ENCODE measurements around the gene CENPT. TPM values are rescaled to one million over a fixed set of nuclear protein-coding genes. Genes with fewer than 3 reads are reported as not detected.

CENPT gene
- total and polyA plus RNA-seq, 7 donors: 9.6 to 53.7 (median 38.2) TPM

DNA sequence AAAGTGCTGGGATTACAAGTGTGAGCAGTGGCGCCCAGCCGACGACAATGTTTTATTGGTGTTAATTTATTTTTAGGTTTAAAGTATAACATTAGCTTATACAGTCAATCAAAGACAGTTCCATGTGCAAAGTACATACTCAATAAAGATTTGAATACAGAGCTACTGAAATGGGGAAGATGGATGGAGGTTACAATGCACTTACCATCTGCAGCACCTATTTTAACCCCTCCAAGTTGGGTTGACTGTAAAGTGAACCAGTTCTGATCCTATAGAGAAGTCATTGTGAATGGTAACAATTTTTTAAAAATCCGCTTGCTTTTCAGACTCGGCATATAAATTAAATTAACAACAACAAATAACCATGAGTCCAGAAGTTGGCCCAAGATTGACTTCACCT lies 44.9 kb upstream of the CENPT start:
- intact Hi-C loops (cut with DNase I): loop anchor here (2.0 kb wide), 1 partner anchor 46 kb away; the partner anchor contains the start of genes CENPT and NUTF2
- DNase-seq: no peak
- Histone ChIP-seq H3K4me1 (peaks cover 0 to 42% (median 35%) of the 10 kb centered on the region in 4 donors), H3K27me3 (no peaks in the 10 kb centered on the region), H3K36me3 (no peaks in the 10 kb centered on the region), H3K27ac (peak overlapping the region; percentile 97 to 99 (median 98)), H3K4me3 (peak overlapping the region; percentile 29 to 100 (median 95)), H3K9me3 (no peaks in the 10 kb centered on the region)
- TF ChIP-seq POLR2A (IDR thresholded peaks at IDR 0.05): no peak
- TF ChIP-seq, protein P1, sequence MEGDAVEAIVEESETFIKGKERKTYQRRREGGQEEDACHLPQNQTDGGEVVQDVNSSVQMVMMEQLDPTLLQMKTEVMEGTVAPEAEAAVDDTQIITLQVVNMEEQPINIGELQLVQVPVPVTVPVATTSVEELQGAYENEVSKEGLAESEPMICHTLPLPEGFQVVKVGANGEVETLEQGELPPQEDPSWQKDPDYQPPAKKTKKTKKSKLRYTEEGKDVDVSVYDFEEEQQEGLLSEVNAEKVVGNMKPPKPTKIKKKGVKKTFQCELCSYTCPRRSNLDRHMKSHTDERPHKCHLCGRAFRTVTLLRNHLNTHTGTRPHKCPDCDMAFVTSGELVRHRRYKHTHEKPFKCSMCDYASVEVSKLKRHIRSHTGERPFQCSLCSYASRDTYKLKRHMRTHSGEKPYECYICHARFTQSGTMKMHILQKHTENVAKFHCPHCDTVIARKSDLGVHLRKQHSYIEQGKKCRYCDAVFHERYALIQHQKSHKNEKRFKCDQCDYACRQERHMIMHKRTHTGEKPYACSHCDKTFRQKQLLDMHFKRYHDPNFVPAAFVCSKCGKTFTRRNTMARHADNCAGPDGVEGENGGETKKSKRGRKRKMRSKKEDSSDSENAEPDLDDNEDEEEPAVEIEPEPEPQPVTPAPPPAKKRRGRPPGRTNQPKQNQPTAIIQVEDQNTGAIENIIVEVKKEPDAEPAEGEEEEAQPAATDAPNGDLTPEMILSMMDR (IDR thresholded peaks at IDR 0.05): no peak
- TF ChIP-seq POLR2AphosphoS5 (IDR thresholded peaks at IDR 0.05): no peak
- TF ChIP-seq EP300 (IDR thresholded peaks at IDR 0.05): no peak
- WGBS, 2 donors: 26 to 57% methylated on average over 5 of the region's 5 CpGs

GRCh38 chr16:67888331-67888730 lies 40.8 kb upstream of the CENPT start:
- DNase-seq: no peak
- no peaks in the 10 kb centered on the region for H3K27me3 ChIP-seq
- peaks cover 0 to 19% (median 12%) of the 10 kb centered on the region in 4 donors for H3K4me1 ChIP-seq
- no peak overlapping the region for H3K4me3 ChIP-seq
- H3K9me3 ChIP-seq: no peaks in the 10 kb centered on the region
- intact Hi-C loops (cut with DNase I): no loop called here
- TF ChIP-seq, protein P1 (IDR thresholded peaks at IDR 0.05): no peak
- no peak for TF ChIP-seq POLR2A (IDR thresholded peaks at IDR 0.05)
- TF ChIP-seq EP300 (IDR thresholded peaks at IDR 0.05): no peak
- TF ChIP-seq POLR2AphosphoS5 (IDR thresholded peaks at IDR 0.05): no peak
- peaks cover 2 to 9% (median 3%) of the 10 kb centered on the region in 4 donors for H3K36me3 ChIP-seq
- 88 to 89% methylated on average over 3 of the region's 3 CpGs for WGBS, 2 donors
- no peak overlapping the region for H3K27ac ChIP-seq

- Histone ChIP-seq H3K36me3 (peaks cover 20 to 28% (median 21%) of the 10 kb centered on the region in 4 donors), H3K4me3 (no peak overlapping the region), H3K27me3 (no peaks in the 10 kb centered on the region), H3K9me3 (no peaks in the 10 kb centered on the region), H3K27ac (no peak overlapping the region), H3K4me1 (peaks cover 0 to 13% (median 9%) of the 10 kb centered on the region in 4 donors)
- intact Hi-C loops (cut with DNase I): no loop called here
- 93 to 94% methylated on average over 5 of the region's 5 CpGs for WGBS, 2 donors
- TF ChIP-seq EP300 (IDR thresholded peaks at IDR 0.05) (no peak), POLR2AphosphoS5 (IDR thresholded peaks at IDR 0.05) (no peak), POLR2A (IDR thresholded peaks at IDR 0.05) (no peak)
- DNase-seq: no peak
Measured at GRCh38 chr16:67886387-67886786, 38.9 kb upstream of the CENPT start.

DNA sequence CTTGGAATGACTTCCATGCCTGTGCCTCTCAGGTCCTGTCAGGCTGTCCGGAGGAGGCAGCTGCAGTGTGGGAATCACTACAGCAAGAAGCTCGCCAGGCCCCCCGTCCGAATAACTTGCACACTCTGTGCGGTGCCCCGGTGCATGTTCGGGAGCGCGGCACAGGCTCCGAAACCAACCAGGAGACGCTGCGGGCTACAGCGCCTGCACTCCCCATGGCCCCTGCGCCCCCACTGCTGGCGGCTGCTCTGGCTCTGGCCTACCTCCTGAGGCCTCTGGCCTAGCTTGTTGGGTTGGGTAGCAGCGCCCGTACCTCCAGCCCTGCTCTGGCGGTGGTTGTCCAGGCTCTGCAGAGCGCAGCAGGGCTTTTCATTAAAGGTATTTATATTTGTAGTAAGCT lies 38.5 kb upstream of the CENPT start:
- Histone ChIP-seq H3K36me3 (peaks cover 24 to 32% (median 26%) of the 10 kb centered on the region in 4 donors), H3K27me3 (no peaks in the 10 kb centered on the region), H3K27ac (no peak overlapping the region), H3K4me3 (no peak overlapping the region), H3K4me1 (peaks cover 0 to 13% (median 9%) of the 10 kb centered on the region in 4 donors), H3K9me3 (no peaks in the 10 kb centered on the region)
- WGBS, 2 donors: 96% methylated on average over 19 of the region's 19 CpGs
- intact Hi-C loops (cut with DNase I): loop anchor here (2.0 kb wide), 1 partner anchor 39 kb away; the partner anchor contains the start of genes CENPT and NUTF2
- DNase-seq: no peak
- TF ChIP-seq POLR2A (IDR thresholded peaks at IDR 0.05): no peak

- WGBS, 2 donors: 92 to 95% methylated on average over 12 of the region's 12 CpGs
- intact Hi-C loops (cut with DNase I): loop anchor here (2.0 kb wide), 1 partner anchor 39 kb away; the partner anchor contains the start of genes CENPT and NUTF2
- peaks cover 28 to 37% (median 30%) of the 10 kb centered on the region in 4 donors for H3K36me3 ChIP-seq
- no peaks in the 10 kb centered on the region for H3K27me3 ChIP-seq
- no peak for DNase-seq
- peaks cover 0 to 13% (median 9%) of the 10 kb centered on the region in 4 donors for H3K4me1 ChIP-seq
- TF ChIP-seq POLR2AphosphoS5 (IDR thresholded peaks at IDR 0.05) (no peak), EP300 (IDR thresholded peaks at IDR 0.05) (no peak), POLR2A (IDR thresholded peaks at IDR 0.05) (no peak)
- TF ChIP-seq, protein P1 (IDR thresholded peaks at IDR 0.05): no peak
- H3K9me3 ChIP-seq: no peaks in the 10 kb centered on the region
- H3K27ac ChIP-seq: peak overlapping the region in 2 of 4 donors; percentile 68 to 69
- H3K4me3 ChIP-seq: no peak overlapping the region
Measured at GRCh38 chr16:67885545-67885944, 38.1 kb upstream of the CENPT start.
